NCI-H2196 (cell line): ENCODE measurements around the gene RHEB.

Experiments used
- DNase-seq: peaks from one replicate; lab custom pipeline; 2025; ENCODE audit not compliant: unreplicated experiment; lab: John Stamatoyannopoulos, UW

The RHEB gene

GRCh38 chr7:151451626-151452571, 67.8 kb downstream of the RHEB start:
- no peak for DNase-seq

- no peak for DNase-seq
Observed at GRCh38 chr7:151451156-151451555, 68.5 kb downstream of the RHEB start.

- DNase-seq = no peak
Observed at GRCh38 chr7:151449990-151450389, 69.7 kb downstream of the RHEB start.

GRCh38 chr7:151448261-151449252, 71.1 kb downstream of the RHEB start:
- no peak for DNase-seq

GRCh38 chr7:151447901-151448260, 71.8 kb downstream of the RHEB start:
- DNase-seq = no peak

- no peak for DNase-seq
Observed at GRCh38 chr7:151447312-151447711, 72.4 kb downstream of the RHEB start.

GRCh38 chr7:151446412-151446811, 73.3 kb downstream of the RHEB start:
- no peak for DNase-seq

- DNase-seq = no peak
Observed at GRCh38 chr7:151444632-151445031, 75.1 kb downstream of the RHEB start.

GRCh38 chr7:151442776-151443496, 76.8 kb downstream of the RHEB start:
- no peak for DNase-seq

- no peak for DNase-seq
Observed at GRCh38 chr7:151440799-151441445, 78.8 kb downstream of the RHEB start.

- no peak for DNase-seq
Observed at GRCh38 chr7:151439855-151440798, 79.6 kb downstream of the RHEB start, which contains the start of gene CRYGN. CRYGN (minus strand) TSS chr7:151440141; CDS start chr7:151439917, 224 bp downstream.

- DNase-seq = no peak
Observed at GRCh38 chr7:151438864-151439601, 80.7 kb downstream of the RHEB start.

- no peak for DNase-seq
Observed at GRCh38 chr7:151437866-151438516, 81.7 kb downstream of the RHEB start.

- no peak for DNase-seq
Observed at GRCh38 chr7:151437159-151437553, 82.5 kb downstream of the RHEB start.

GRCh38 chr7:151436446-151437158, 83.1 kb downstream of the RHEB start:
- no peak for DNase-seq

- no peak for DNase-seq
Observed at GRCh38 chr7:151435971-151436370, 83.7 kb downstream of the RHEB start.

- no peak for DNase-seq
Observed at GRCh38 chr7:151435103-151435916, 84.4 kb downstream of the RHEB start.
